ENCODE data around the gene RUFY2.

DNA sequence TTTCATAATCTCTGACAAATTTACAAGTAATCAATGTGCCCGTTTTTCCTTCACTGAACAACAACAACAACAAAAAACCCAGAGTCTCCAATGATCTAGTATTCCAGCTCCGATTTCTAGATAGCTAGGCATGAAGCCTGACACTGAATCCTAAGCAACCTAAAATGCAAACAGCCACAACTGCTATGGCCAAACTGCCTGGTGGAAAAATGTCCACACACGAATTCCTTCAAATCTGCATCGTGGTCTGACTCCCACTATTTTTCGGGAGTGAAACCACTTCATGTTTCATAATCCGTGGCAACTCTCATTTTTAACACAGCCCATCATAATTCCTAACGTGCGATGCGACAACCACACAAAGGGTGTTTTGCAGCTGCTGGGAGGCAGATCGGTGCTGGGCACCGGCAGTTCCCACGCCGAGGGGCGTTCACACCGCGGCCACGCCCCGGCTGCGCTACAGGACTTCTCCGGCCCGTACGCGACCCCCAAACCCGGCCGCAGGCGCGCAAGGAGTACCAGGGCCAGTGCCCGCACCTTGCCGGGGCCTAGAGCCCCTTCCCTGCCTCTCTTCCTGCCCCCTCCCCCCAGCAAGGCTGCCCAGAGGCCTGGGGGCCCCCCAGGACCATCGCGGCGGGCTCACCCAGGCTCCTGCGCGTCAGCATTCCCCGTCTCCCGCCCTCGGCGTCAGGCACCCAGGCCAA is 814 bp downstream of the RUFY2 start:
- TF ChIP-seq EZH2 (IDR thresholded peaks at IDR 0.05; ENCODE audit: borderline replicate concordance, low read depth, low read length, severe bottlenecking) (no peak), POLR2A (IDR thresholded peaks at IDR 0.05; ENCODE audit: low read depth, low read length) (no peak), GATA2 (IDR thresholded peaks at IDR 0.05; ENCODE audit: insufficient read depth, insufficient read length, low read depth, low read length) (no peak), FOS (IDR thresholded peaks at IDR 0.05; ENCODE audit: borderline replicate concordance, insufficient read depth, low read length) (no peak), POLR2AphosphoS5 (IDR thresholded peaks at IDR 0.05; ENCODE audit: insufficient read depth, low read depth, low read length) (no peak), JUN (IDR thresholded peaks at IDR 0.05; ENCODE audit: borderline replicate concordance, insufficient read depth, insufficient read length, low read depth) (no peak), MYC (IDR thresholded peaks at IDR 0.05; ENCODE audit: low read depth, low read length) (no peak)
- TF ChIP-seq, protein P1, sequence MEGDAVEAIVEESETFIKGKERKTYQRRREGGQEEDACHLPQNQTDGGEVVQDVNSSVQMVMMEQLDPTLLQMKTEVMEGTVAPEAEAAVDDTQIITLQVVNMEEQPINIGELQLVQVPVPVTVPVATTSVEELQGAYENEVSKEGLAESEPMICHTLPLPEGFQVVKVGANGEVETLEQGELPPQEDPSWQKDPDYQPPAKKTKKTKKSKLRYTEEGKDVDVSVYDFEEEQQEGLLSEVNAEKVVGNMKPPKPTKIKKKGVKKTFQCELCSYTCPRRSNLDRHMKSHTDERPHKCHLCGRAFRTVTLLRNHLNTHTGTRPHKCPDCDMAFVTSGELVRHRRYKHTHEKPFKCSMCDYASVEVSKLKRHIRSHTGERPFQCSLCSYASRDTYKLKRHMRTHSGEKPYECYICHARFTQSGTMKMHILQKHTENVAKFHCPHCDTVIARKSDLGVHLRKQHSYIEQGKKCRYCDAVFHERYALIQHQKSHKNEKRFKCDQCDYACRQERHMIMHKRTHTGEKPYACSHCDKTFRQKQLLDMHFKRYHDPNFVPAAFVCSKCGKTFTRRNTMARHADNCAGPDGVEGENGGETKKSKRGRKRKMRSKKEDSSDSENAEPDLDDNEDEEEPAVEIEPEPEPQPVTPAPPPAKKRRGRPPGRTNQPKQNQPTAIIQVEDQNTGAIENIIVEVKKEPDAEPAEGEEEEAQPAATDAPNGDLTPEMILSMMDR (IDR thresholded peaks at IDR 0.05; ENCODE audit: extremely low read depth in 1 of 2, insufficient read depth in 1 of 2, low read depth in 1 of 2, low read length in 2 of 2) = no peak
- TF ChIP-seq, protein P2, sequence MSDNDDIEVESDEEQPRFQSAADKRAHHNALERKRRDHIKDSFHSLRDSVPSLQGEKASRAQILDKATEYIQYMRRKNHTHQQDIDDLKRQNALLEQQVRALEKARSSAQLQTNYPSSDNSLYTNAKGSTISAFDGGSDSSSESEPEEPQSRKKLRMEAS (IDR thresholded peaks at IDR 0.05; ENCODE audit: insufficient read depth, insufficient read length) = no peak

Data from endothelial cell of umbilical vein (primary cell).